ENCODE data around the gene PTGES2. TPM values are rescaled to one million over a fixed set of nuclear protein-coding genes. Genes with fewer than 3 reads are reported as not detected.

The PTGES2 gene
- polyA plus RNA-seq, 1 donor from 2014 or later: 55.9 TPM

- Histone ChIP-seq H4K20me1 (ENCODE audit: insufficient read depth) (no peaks in the 10 kb centered on the region), H3K36me3 (ENCODE audit: insufficient read depth, low read length) (no peaks in the 10 kb centered on the region), H3K9me3 (ENCODE audit: low read length) (no peaks in the 10 kb centered on the region), H3F3A (ENCODE audit: insufficient read depth, low read length, poor library complexity, severe bottlenecking) (no peaks in the 10 kb centered on the region), H3K27me3 (ENCODE audit: insufficient read depth, low read depth, low read length) (no peaks in the 10 kb centered on the region), H2AFZ (ENCODE audit: low read depth, low read length) (no peak overlapping the region), H3K4me3 (ENCODE audit: low read length) (no peak overlapping the region), H3K79me2 (replicated peaks; ENCODE audit: insufficient read depth, low read length) (peaks cover 11% of the 10 kb centered on the region), H3K27ac (ENCODE audit: low read length) (no peak overlapping the region), H3K9ac (ENCODE audit: low read length) (no peak overlapping the region), H3K4me2 (ENCODE audit: low read length) (no peak overlapping the region), H3K9me2 (ENCODE audit: insufficient read depth, low read length) (no peaks in the 10 kb centered on the region)
- no peak for TF ChIP-seq TAF1 (IDR thresholded peaks at IDR 0.05; ENCODE audit: low read depth)
- TF ChIP-seq MXI1 (conservative IDR thresholded peaks at IDR 0.05; ENCODE audit: poor library complexity, severe bottlenecking): no peak
- no peak for TF ChIP-seq CTCF (IDR thresholded peaks at IDR 0.05; ENCODE audit: poor library complexity, severe bottlenecking)
- no peak for TF ChIP-seq RAD21 (conservative IDR thresholded peaks at IDR 0.05)
- no peak for TF ChIP-seq EZH2 (IDR thresholded peaks at IDR 0.05; ENCODE audit: borderline replicate concordance, insufficient read depth, low read length, poor library complexity, severe bottlenecking)
- no peak for TF ChIP-seq REST (IDR thresholded peaks at IDR 0.05; ENCODE audit: borderline replicate concordance)
- no peak for TF ChIP-seq POLR2AphosphoS5 (IDR thresholded peaks at IDR 0.05)
- TF ChIP-seq SMC3 (conservative IDR thresholded peaks at IDR 0.05; ENCODE audit: poor library complexity): no peak
- TF ChIP-seq EP300 (conservative IDR thresholded peaks at IDR 0.05; ENCODE audit: poor library complexity, severe bottlenecking): no peak
Observed at GRCh38 chr9:128123451-128124080, 4.0 kb downstream of the PTGES2 start.

GRCh38 chr9:128122809-128123175, 4.7 kb downstream of the PTGES2 start:
- no peak for TF ChIP-seq POLR2AphosphoS5 (IDR thresholded peaks at IDR 0.05)
- TF ChIP-seq EZH2 (IDR thresholded peaks at IDR 0.05; ENCODE audit: borderline replicate concordance, insufficient read depth, low read length, poor library complexity, severe bottlenecking): no peak
- TF ChIP-seq RAD21 (conservative IDR thresholded peaks at IDR 0.05): no peak
- no peak for TF ChIP-seq REST (IDR thresholded peaks at IDR 0.05; ENCODE audit: borderline replicate concordance)
- TF ChIP-seq MXI1 (conservative IDR thresholded peaks at IDR 0.05; ENCODE audit: poor library complexity, severe bottlenecking): no peak
- no peak for TF ChIP-seq EP300 (conservative IDR thresholded peaks at IDR 0.05; ENCODE audit: poor library complexity, severe bottlenecking)
- no peak for TF ChIP-seq TAF1 (IDR thresholded peaks at IDR 0.05; ENCODE audit: low read depth)
- no peaks in the 10 kb centered on the region for H3K27me3 ChIP-seq (ENCODE audit: insufficient read depth, low read depth, low read length)
- H3K4me2 ChIP-seq (ENCODE audit: low read length): no peak overlapping the region
- no peak overlapping the region for H3K9ac ChIP-seq (ENCODE audit: low read length)
- no peaks in the 10 kb centered on the region for H3K9me2 ChIP-seq (ENCODE audit: insufficient read depth, low read length)
- no peaks in the 10 kb centered on the region for H3K9me3 ChIP-seq (ENCODE audit: low read length)
- H4K20me1 ChIP-seq (ENCODE audit: insufficient read depth): no peaks in the 10 kb centered on the region
- no peaks in the 10 kb centered on the region for H3F3A ChIP-seq (ENCODE audit: insufficient read depth, low read length, poor library complexity, severe bottlenecking)
- H2AFZ ChIP-seq (ENCODE audit: low read depth, low read length): no peak overlapping the region
- H3K36me3 ChIP-seq (ENCODE audit: insufficient read depth, low read length): no peaks in the 10 kb centered on the region
- no peak overlapping the region for H3K27ac ChIP-seq (ENCODE audit: low read length)
- peaks cover 11% of the 10 kb centered on the region for H3K79me2 ChIP-seq (replicated peaks; ENCODE audit: insufficient read depth, low read length)
- no peak overlapping the region for H3K4me3 ChIP-seq (ENCODE audit: low read length)

Data from neural cell (in vitro differentiated cells).